GM21576 (cell line): ENCODE measurements around the gene TTC1.
"Not testable (repeated sequence)": the region's sequence is repeated elsewhere in the genome, so short reads cannot be mapped to it uniquely, and the experiment has no call there.

Experiments used
- ATAC-seq: cut with Tn5 transposase; IDR thresholded peaks from one replicate; pipeline ENCODE4 v1.9.1; 2021; ENCODE audit warnings: mild to moderate bottlenecking, moderate library complexity; ENCODE audit not compliant: unreplicated experiment

Gene TTC1

DNA sequence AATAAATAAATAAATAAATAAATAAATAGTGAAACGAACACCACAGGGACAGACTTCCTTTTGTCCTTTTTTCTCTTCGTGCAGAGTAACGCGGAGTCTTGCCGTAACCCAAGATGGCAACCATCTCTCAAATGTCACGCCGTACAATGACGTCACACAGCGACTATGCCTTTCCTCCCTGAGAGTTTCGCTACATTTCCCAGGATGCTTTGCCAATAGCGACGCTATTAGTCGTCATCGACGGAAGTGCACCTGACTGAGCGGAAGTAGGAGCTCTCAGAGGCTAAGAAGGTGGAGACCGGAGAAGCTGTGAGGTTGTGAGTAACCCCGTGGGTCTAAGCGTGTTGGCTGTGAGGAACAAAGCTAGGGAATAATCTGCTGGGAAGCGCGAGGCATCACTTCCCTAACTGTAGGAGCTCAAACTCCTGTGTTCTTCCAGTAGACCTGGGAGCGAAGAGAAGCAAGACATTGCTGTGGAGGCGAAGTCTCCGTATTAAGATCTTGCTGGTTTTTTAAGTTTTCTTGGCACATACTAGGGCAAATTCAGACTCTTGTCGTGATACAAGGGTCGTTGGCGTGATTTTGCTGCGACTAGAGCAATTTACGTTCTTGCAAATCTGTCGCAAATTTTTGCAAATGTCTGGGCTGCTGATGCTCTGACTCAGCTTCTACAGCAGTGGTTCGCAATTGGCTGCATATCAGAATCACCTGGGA lies at the start of gene TTC1:
Gene TTC1 (plus strand): TSS at position 263 of the 714 bp plus-strand sequence. CDS start 1,390 bp downstream, outside the sequence.
- ATAC-seq: peak; percentile 99

- no peak for ATAC-seq
These were observed 47.5 kb upstream of the TTC1 start for GRCh38 chr5:159961176-159962160.

DNA sequence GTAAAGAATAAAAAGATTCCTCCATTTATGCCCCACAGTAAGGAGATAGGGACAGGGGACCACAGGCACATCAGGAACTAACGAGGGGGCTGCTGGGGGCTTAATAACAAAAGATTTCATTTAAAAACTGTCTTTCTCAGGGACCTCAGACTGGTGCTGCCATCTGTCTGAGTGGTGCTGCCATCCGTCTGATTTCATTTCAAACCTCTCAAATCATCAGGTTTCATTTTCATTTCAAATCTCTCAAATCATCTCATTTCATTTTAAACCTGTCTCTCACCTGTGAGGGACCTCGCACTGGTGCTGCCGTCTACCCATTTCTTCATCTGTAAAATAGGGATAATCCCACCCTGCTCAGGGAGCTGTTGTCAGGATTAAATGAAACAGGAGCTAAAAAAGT lies 46.7 kb upstream of the TTC1 start:
- no peak for ATAC-seq

DNA sequence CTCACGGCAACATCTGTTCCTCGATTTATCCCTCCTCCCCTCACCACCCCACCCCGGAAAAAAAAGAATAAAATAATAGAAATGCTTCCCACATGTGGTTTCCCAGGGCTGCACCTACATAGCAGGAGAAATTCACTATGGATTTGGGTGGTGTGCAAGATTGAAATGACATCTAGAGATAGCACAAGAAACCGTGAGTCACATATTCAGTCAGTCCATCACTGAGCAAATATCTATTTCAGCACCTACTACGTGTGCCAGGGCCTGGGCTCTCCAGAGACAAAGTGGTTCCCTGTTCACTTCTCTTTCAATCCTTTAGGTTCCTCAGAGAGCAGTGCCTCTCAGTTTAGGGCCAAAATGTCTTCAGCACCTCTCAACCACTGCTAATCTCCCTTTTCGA lies 45.0 kb upstream of the TTC1 start:
- no peak for ATAC-seq

DNA sequence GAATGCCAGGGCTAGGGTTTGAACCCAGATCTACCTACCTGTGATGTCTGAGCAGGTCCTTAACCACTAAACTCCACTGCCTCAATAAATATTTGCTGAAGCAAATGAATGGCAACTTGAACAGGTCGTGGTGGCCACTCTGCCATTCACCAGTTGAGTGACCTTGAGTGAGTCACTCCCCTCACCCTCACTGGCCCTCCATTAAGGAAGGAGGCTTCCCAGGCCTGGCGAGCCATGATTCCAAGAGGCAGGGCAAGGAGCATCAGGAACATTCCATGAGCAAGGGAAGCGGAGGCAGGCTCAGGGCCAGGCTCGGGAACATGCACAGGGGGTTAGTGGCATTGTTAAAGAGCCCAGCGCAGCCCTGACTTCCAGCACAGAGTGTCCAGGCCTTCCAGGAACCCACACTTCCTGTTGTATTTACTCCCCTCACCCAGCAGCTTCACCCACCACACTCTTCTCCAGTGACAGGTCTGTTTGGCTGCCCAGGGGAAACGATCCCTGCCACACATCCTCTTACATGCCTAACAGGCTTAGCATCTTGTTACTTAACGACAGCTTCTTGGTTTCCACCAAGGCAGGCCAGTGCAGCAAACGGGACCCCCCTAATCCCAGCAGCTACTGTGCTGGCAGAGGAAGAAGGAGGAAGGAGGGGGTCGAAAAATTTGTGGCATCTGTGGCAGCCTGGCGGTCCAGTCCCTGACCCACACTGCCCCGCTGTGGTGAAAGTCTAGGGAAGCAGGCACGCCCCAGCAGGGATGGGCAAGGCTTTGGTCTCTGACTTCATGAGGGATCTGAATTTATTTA lies 43.7 kb upstream of the TTC1 start:
- ATAC-seq: no peak

DNA sequence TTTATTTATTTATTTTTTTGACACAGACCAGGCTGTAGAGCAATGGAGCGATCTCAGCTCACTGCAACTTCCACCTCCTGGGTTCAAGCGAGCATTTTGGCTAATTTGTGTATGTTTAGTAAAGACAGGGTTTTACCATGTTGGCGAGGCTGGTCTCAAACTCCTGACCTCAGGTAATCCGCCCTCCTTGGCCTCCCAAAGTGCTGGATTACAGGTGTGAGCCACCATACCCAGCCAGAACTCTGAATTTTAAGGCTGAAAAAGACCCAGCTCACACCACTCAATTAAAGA lies 43.2 kb upstream of the TTC1 start:
- not testable (repeated sequence) for ATAC-seq

DNA sequence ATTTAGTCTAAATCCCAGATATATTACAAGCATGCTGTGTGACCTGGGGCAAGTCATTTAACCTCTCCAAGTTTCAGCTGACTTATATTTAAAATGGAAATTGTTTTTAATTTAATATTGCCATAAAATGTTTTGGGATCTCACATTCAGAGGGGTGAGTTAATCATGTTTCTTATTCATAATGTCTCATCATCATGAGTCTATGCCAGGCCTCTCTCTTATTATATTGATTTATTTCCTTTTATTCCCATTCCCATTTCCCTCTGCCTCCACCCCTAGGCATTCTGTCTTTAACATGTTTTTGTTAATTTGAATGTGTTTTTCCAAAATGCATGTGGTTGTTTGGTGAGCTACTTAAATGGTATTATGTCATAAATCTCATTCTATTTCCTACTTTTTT lies 39.0 kb upstream of the TTC1 start:
- ATAC-seq: no peak

GRCh38 chr5:159971038-159971437 lies 37.9 kb upstream of the TTC1 start:
- no peak for ATAC-seq

DNA sequence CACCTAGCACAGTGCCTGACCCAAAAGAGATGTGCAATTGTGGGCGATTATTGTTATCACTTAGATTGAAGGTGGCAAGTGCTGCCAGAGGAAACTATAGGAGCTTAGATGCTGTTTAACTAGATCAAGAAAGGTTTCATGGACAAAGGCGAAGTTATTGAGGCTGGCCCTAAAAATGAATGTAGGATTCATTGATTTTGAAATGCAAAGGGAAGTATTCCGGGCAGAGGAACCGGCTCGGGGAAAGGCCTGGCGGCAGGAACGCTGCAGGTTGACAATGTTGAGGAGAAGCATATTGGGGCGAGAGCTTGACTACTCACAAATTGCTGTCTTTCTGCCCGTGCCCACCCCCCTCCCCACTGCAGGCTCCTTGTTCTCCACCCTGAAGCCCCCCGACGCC lies 37.4 kb upstream of the TTC1 start:
- no peak for ATAC-seq

- no peak for ATAC-seq
These were observed 36.9 kb upstream of the TTC1 start for GRCh38 chr5:159971931-159972461.

DNA sequence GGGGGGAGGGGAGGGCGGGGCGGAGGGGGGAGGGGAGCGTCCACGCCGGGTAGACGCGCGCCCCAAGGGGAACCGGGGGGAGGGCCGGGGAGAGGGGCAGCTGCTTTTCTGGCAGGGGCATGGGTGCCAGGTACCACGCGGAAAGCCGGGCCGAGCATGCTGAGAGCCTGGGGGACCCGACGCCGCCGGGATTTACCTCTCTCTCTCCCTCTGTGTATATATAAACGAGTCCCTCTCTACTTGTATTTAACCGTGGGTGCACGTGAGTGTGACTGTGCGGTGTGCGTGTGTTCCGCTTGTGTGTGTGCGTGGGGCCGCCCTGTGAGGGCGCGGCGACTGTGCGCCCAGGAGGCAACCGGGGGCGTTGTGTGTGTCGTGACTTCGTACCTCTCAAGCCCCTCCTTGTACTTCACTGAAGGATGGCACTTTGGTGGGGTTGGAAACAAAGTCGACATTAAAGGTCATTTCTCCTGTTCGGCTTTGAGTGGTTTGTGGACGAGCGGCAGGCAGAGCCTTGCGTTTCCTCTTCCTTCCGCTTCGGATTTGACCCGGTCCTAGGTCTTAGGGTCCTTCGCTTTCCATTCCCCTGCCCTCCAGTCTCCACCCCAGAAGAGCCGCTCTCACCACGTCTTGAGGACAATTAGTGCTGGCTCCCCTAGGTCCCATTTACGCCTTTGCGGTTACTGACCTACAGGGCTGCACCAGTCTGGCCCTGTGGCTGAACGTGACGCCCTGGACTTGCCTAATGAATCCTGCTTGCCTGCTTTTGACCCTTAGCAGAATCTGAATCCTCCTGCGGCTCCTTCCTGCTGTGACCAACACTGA lies 36.2 kb upstream of the TTC1 start:
- no peak for ATAC-seq

DNA sequence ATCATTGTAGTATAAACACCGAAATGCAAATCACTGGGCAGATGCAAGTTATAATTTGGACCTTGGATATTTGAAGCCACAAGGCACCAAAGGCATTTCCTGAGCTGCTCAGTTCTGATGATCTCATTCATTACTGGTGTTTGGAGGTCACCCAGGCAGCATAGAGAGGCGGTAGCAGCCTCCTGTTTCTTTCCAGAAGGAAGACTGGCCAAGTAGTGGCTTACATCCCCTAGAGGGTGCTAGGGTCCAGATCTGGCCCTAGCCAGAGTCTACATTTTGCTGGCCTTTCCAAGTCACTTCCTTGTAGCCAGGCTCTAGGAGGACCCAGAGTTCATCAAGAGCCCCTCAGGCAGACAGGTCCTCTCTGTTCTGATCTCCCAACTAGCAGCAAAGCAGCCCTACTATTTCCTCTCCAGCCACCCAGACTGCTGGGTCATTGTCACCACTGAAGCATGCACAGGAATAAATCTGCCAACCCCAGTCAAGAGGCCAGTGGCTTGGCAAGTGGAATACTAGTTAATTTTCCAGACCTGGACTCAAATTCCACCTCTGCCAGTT lies 33.4 kb upstream of the TTC1 start:
- ATAC-seq: no peak

DNA sequence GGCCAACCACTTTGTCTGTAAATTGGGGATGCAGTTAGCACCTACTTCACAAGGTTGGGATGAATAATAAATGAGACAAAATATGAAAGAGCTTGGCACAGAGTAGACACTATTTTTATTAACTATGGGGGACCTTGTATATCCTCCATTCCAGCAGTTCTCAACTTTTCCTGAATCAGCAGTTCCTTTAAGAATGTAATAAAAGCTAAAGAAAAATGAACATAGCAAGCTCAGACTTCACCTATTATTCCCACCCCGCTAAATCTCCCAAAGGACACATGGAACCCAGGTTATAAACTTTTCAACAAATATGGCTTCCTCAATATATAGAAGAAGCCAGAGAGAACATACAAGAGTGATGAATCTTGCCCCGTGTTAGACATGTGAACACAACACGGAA lies 32.0 kb upstream of the TTC1 start:
- no peak for ATAC-seq

DNA sequence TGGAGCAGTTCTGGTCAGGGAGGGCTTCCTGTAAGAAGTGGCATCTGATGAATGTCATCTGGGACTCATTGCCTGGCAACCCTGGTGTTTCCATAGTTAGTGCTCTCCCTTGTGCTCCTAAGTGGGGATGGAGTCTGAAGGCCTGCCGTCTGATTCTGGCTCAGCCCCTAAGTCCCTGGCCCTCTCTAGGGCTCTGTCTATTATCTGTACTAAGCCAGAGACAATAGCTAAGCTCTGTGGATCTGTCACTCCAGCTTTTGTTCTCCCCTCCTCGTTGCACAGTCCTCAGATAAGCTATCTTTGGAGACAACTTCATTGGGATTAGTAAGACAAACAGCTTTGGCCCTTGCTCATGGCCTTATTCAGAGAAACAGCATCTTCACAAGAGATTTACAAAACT lies 30.6 kb upstream of the TTC1 start:
- no peak for ATAC-seq

DNA sequence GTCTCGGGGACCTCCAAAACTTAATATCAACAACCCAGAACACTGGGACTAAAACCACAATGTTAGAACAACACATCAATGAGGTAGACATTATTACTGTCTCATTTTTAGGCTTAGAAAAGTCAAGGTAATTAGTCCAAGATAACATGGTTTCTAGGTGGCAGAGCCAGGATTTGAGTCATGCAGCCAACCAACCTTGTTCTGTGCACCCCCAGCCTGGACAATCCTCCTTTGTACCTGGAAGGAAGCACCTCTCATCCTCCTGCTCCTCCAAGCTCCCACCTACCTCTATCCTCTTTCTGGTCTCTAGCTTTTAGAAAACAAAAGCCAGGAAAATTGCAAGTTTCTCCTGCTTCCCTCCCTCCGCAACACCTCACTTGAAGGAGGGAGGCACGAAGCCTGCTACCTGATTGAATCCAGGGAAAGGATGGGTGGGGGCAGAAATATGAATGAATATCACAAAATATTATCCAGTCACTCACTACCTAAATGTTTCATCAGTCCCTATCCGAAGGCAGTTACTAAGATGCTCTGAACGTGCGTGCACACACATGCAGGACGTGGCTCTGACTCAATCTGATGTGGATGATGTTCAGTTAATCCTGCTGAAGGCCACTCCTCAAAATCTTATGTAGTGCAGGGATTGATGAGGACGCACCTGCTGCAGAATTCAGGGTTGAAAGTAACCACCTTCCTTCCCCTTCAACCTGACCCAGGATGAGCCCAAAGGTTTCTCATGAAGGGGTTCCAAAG lies 26.3 kb upstream of the TTC1 start:
- ATAC-seq: no peak

DNA sequence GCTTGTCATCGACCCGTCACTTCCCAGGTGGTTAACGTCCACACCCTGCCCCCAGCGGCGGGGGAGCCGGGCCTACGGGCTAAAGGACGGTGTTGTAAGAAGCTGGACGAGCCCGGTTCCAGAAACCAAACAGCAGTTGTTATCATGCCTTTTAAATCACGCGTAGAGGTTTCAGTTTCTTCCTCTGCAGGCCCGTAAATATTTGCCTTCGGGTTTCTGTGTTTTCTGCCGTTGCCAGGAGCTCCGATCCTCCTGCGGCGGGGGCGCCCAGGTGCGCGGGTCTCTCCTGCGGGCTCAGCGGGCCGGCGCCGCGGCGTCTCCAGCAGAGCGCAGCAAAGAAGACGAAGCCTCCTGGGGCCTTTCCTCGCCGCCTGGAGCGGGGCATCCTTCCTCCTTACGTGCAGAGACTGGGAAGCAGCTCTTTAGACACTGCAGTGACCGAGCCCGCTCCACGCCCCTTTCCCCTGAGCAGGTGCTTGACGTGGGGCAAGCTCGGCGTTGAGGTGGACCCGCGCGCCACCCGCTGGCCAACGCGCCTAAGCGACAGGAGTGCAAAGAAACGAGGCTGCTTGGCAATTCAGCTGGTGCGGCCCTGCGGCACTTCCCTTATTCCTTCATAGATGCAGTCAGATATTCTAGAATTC lies 21.8 kb upstream of the TTC1 start:
- peak; percentile 95 for ATAC-seq

DNA sequence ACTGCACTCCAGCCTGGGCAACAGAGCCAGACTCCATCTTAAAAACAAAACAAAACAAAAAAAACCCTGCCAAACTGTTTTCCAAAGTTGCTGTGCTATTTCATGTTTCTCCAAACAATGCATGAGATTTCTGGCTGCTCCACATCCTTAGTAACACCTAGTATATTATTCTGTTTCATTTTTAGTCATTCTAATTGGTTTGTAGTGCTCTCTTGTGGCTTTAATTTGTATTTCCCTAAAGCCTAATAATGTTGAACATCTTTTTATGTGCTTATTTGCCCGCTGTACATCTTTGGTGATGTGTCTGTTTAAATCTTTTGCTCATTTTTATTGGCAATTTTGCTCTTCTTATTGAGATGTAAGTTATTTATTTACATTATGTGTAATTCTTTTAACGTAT lies 18.4 kb upstream of the TTC1 start:
- ATAC-seq: no peak

DNA sequence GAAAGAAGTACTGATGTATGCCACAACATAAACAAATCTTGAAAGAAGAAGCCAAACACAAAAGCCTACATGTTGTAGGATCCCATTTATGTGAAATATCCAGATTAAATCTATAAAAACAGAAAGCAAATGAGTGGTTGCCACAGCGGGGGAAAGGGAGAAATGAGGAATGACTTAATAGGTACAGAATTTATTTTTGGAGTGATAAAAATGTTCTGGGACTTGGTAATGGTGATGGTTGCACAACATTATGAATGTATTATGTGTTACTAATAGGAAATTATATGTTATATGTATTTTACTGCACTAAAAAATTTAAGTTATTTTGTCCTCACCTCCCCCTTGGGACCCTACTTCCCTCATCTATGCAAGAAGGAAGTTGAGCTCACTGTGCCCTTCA lies 16.4 kb upstream of the TTC1 start:
- no peak for ATAC-seq

GRCh38 chr5:159993194-159993593 lies 15.7 kb upstream of the TTC1 start:
- no peak for ATAC-seq
